Measurements from ENCODE around the gene SEMA3E.
"Not testable (repeated sequence)": the region's sequence is repeated elsewhere in the genome, so short reads cannot be mapped to it uniquely, and the experiment has no call there.

Gene SEMA3E

DNA sequence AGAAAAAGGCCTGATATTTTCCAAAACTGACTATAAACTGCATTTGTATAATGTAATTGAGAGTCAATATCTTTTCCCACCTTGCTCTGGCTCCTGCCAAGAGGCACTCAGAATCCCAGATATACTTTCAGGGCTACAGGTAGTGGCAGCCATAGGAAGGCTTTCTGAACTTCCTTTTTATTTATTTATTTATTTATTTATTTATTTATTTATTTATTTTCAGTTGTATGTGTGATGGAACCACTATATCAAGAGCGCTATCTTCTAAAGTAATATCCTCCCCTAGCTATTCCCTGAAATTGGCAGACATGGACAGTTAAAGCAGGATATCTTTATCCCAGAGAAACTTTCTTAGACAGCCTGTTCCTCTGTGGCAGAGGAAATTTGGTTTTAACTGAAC, 86.7 kb downstream of the SEMA3E start:
- DNase-seq (ENCODE audit: low read depth in 4 of 4, low spot score in 1 of 4), result no peak

DNA sequence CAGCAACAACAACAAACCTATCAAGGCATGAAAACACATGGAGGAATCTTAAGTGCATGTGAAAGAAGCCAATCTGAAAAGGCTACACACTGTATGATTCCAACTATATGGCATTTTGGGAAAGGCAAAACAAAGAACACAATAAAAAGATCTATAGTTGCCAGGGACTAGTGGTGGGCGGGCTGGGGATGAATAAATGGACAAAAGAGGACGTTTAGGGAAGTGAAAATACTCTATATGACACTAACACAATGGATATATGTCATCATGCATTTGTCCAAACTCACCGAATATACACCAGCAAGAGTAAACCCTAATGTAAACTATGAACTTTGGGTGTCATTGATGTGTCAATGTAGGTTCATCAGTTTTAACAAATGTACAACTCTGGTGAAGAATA, 89.1 kb downstream of the SEMA3E start:
- DNase-seq (ENCODE audit: low read depth in 4 of 4, low spot score in 1 of 4), result no peak

DNA sequence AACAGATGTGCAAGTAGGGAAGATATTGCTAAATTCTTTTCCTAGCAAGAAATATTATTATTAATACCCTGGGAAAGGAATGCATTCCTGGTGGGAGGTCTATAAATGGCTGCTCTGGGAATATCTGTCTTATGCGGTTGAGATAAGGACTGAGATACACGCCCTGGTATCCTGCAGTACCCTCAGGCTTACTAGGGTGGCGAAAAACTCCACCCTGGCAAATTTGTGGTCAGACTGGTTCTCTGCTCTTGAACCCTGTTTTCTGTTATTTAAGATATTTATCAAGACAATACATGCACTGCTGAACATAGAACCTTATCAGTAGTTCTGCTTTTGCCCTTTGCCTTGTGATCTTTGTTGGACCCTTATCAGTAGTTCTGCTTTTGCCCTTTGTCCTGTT, 96.4 kb downstream of the SEMA3E start:
- not testable (repeated sequence) for DNase-seq (ENCODE audit: low read depth in 4 of 4, low spot score in 1 of 4)

DNA sequence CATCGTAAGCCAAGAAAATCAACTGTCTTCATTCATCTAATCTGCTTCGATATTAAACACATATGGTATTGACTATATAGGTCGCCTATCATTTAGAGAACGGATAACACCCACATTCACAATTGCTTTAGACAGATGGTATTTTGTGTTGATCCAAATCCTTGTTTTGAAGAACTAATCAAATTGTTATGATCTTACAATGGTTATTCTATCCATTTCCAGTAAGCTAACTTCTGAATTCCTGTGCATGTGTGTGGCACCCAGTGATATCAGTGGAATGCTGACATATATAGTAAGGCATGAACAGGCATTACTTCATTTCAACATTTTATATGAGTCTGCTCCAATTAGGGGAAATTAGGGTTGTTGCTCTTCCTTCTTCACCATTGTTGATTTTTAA, 98.8 kb downstream of the SEMA3E start:
- no peak for DNase-seq (ENCODE audit: low read depth in 4 of 4, low spot score in 1 of 4)

GRCh38 chr7:83548250-83548649, 100.7 kb downstream of the SEMA3E start:
- DNase-seq (ENCODE audit: low read depth in 4 of 4, low spot score in 1 of 4), result no peak

GRCh38 chr7:83547526-83547925, 101.4 kb downstream of the SEMA3E start:
- DNase-seq (ENCODE audit: low read depth in 4 of 4, low spot score in 1 of 4), result no peak

DNA sequence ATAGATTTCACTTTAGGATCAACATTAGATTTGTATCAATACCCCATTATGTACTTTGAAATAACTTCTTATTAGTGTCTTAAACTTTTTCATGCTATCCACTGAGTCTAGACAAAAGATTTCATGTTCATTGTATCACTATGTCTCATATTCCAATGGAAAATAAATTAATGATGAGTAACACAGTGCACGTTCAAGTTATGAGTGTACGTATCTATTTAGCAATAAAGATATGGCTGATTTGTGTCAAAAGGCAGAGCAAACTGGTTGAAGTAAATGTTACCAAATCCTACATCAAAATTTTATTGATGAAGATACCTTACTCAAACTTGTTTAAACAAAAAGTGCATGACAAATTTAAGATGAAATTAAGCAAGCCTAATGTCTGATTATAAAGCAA, 102.4 kb downstream of the SEMA3E start:
- no peak for DNase-seq (ENCODE audit: low read depth in 4 of 4, low spot score in 1 of 4)

- DNase-seq (ENCODE audit: low read depth in 4 of 4, low spot score in 1 of 4), result no peak
These were observed 107.6 kb downstream of the SEMA3E start for GRCh38 chr7:83541187-83541960.

DNA sequence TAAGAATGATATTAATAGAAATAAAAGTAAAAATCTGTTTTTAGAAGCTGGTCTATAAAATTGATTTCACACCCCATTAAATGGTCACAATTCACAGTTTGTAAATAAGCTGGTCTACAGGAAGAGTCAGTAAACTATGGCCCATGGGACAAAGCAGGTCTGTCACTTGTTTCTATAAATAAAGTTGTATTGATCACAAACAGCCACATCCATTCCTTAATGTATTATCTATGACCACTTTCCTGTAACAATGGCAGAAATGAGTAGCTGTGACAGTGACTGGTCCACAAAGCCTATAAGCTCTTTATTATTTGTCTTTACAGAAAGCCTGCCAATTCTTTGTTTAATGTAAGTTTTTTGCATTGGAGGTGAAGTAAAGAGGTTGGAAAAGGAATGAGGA, 114.5 kb downstream of the SEMA3E start:
- no peak for DNase-seq (ENCODE audit: low read depth in 4 of 4, low spot score in 1 of 4)

GRCh38 chr7:83532219-83532618, 116.7 kb downstream of the SEMA3E start:
- DNase-seq (ENCODE audit: low read depth in 4 of 4, low spot score in 1 of 4), result no peak

GRCh38 chr7:83531766-83532165, 117.2 kb downstream of the SEMA3E start:
- DNase-seq (ENCODE audit: low read depth in 4 of 4, low spot score in 1 of 4), result no peak

DNA sequence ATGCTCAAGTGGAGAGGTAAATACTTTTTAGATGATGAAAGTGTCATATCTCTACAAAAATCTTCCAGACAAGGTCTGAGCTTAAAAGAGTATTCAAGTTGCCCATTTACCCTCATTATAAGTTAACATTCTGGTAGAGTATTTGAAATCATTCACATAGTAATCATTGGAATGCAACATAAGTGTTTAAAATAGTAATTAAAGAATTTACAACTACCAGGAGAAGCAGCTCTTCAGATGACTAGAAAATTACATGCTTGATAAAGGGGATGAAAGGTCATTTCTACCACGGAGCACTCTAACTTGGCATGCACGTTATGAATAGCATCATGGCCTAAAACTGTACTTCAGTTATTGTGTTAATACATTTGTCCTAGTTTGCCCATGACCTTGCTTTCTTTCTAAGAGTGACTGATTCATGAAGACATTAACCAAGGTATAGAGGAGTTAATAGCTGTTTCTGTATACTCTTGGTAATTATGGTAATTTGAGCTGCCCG, 120.0 kb downstream of the SEMA3E start:
- no peak for DNase-seq (ENCODE audit: low read depth in 4 of 4, low spot score in 1 of 4)

GRCh38 chr7:83524277-83525075, 124.5 kb downstream of the SEMA3E start:
- no peak for DNase-seq (ENCODE audit: low read depth in 4 of 4, low spot score in 1 of 4)

- DNase-seq (ENCODE audit: low read depth in 4 of 4, low spot score in 1 of 4), result no peak
These were observed 128.2 kb downstream of the SEMA3E start for GRCh38 chr7:83520726-83521125.

GRCh38 chr7:83519240-83519639, 129.7 kb downstream of the SEMA3E start:
- DNase-seq (ENCODE audit: low read depth in 4 of 4, low spot score in 1 of 4), result no peak

DNA sequence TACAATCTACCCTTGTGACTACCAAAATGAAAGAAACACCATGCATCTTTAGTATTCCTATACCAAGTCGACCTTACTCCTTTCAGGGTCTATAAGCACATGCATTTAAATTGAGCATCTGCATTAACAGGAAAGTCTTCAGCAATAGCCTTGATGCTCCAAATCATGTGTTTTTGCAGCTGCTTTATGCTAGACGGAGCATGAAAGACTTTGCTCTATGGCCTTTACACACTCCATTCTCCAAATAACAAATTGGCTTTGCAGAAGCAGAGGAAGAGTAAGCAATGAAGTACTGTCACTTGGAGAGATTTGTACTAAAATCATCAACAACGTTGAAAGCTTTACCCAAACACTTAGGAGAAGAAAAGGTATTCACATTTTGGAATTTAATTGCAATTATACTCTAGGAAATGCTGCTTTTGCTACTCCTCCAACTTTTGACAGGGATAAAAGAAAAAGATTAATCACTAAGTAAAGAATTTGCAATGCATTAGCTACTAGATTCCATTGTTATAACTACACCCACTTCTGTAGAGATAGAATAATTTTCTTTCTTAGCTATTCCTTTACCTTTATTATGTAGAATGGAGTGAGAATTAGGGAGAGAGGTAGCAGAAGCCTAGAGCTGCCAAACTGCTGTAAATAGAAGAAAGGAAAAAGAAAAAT, 131.8 kb downstream of the SEMA3E start:
- no peak for DNase-seq (ENCODE audit: low read depth in 4 of 4, low spot score in 1 of 4)

GRCh38 chr7:83514977-83515376, 134.0 kb downstream of the SEMA3E start:
- DNase-seq (ENCODE audit: low read depth in 4 of 4, low spot score in 1 of 4), result no peak

DNA sequence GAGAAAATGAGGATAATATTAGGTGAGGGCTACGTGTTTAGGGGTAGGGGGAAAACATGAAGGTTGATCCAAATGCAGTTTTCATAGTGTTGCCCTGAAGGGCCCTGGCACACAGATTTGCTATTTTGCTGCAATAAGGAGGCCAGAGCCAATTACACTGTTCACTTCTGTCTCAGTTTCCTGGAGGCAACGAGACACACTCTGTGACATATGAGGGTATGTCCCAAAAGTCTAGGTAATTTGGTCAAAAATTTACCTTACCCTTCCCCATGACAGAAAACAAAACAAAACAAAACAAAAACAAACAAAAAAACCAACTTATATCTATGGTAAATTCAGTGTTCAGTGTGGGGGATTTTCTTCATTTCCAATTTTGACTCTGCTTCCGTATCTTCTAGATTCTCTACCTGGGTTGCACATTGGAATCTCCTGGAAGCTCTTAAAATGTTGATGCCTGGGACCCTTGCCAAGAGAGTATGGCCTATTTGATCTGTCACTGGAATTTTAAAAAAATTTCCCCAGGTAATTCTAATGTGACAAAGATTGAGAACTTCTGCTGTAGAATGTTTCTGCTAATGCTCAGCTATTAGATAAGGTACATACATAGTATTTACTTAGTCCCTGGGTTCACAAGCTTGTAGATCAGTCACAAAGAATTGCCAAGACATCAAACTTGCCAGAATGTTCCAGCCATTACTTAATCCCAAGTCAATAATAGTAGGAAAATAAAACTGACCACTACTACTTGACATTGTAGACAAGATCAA, 139.5 kb downstream of the SEMA3E start:
- no peak for DNase-seq (ENCODE audit: low read depth in 4 of 4, low spot score in 1 of 4)

DNA sequence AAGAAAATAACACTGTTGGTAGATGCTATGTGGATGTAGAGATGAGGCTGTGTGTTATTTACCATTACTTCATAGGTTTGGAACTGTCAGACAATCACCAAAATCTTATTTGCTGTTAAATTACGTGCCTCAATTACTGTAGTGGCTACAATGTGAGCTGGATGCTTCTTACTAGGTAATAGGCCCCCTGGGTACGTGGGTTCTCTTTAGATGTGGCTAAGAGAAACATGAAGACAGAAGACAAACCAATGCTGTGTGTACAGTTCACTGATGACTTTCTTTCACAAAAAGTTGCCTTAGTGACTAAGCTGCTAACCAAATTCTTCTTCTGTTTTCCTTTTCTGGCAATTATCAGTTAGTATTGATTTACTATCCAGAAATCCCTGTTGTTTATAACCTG, 144.6 kb downstream of the SEMA3E start:
- no peak for DNase-seq (ENCODE audit: low read depth in 4 of 4, low spot score in 1 of 4)

DNA sequence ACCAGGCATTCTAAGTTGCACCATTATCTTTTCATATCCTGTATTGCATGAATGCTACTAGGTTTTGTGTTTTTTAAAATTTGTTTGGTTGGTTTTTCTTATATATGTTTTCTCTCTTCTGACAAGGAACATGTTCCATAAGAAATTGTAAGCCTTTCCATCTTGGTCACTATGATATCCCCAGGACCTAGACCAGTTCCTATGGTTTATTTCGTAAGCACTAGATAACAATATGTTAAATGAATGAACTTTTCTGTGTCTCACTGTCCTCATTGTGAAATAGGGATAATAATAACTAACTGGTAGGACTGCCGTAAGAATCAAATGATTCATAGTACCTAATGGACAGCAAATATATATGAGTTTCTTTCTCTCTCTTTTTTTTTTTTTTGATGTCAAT, 146.3 kb downstream of the SEMA3E start:
- no peak for DNase-seq (ENCODE audit: low read depth in 4 of 4, low spot score in 1 of 4)

DNA sequence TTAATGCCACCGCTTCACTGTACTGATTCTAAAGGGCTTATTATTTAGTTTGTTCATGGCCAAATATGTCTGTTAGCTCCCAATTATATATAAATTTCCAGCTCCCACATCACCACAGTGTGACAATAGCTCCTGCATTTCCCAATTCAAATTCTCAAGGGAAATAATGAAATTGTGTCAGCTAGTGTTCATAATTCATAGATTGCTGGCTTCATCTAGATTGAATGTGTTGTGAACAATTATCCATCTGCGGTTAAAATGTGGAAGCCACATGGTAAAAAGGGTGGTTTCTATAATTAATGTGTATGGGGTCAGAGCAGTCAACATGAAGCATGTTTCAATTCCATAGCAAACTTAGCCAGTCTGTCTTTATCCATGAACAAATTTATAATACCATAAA, 154.3 kb downstream of the SEMA3E start:
- no peak for DNase-seq (ENCODE audit: low read depth in 4 of 4, low spot score in 1 of 4)
